ENCODE data around the gene ABCB1. TPM values are rescaled to one million over a fixed set of nuclear protein-coding genes. Genes with fewer than 3 reads are reported as not detected.

ABCB1 gene
- total and polyA plus RNA-seq, 2 of the 13 experiments (the other 11 are each of a cell fraction or from before 2014, with no cell fraction given) = 42.8 to 52.6 TPM

DNA sequence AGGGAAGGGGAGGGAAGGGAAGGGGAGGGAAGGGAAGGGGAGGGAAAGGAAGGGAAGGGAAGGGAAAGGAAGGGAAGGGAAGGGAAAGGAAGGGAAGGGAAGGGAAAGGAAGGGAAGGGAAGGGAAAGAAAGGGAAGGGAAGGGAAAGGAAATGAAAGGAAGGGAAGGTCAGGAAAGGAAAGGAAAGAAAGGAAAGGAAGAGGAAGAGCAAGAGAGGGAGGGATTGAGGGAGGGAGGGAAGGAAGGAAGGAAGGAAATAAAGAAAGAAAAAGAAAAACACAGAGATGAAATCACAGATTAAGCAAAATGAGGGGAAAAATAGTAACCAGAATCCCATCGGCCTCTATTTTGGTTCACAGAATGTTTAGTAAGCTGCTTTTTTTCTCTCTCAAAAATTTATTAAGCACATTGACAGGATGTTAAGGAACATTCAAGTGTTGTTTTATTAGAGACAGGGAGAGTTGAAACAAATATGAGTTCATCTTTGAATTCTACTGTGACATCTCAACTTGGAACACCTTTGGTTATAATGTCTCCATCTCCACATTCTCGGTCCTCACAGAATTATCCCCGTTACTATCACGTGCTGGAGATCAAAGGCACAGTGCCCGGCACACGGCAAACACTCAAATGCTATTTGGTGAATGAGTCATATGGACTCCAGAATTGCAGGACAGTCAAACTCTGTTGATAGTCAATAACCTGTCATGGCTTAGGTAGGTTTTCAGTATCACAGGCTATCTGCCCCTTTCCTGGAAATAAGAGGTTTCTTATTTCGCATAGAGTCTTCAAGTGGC lies 52.4 kb downstream of the ABCB1 start (continued):
- TF ChIP-seq, protein P1, sequence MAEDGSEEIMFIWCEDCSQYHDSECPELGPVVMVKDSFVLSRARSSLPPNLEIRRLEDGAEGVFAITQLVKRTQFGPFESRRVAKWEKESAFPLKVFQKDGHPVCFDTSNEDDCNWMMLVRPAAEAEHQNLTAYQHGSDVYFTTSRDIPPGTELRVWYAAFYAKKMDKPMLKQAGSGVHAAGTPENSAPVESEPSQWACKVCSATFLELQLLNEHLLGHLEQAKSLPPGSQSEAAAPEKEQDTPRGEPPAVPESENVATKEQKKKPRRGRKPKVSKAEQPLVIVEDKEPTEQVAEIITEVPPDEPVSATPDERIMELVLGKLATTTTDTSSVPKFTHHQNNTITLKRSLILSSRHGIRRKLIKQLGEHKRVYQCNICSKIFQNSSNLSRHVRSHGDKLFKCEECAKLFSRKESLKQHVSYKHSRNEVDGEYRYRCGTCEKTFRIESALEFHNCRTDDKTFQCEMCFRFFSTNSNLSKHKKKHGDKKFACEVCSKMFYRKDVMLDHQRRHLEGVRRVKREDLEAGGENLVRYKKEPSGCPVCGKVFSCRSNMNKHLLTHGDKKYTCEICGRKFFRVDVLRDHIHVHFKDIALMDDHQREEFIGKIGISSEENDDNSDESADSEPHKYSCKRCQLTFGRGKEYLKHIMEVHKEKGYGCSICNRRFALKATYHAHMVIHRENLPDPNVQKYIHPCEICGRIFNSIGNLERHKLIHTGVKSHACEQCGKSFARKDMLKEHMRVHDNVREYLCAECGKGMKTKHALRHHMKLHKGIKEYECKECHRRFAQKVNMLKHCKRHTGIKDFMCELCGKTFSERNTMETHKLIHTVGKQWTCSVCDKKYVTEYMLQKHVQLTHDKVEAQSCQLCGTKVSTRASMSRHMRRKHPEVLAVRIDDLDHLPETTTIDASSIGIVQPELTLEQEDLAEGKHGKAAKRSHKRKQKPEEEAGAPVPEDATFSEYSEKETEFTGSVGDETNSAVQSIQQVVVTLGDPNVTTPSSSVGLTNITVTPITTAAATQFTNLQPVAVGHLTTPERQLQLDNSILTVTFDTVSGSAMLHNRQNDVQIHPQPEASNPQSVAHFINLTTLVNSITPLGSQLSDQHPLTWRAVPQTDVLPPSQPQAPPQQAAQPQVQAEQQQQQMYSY (CRISPR knock-in tag; IDR thresholded peaks at IDR 0.05) = no peak
- peak; percentile 82; the same call in 1 of the 2 replicates for TF ChIP-seq RCOR2 (CRISPR knock-in tag; IDR thresholded peaks at IDR 0.05)
- TF ChIP-seq STAG1 (CRISPR knock-in tag; IDR thresholded peaks at IDR 0.05) = peak; percentile 12; the same call in 1 of the 2 replicates
- TF ChIP-seq, protein P2, sequence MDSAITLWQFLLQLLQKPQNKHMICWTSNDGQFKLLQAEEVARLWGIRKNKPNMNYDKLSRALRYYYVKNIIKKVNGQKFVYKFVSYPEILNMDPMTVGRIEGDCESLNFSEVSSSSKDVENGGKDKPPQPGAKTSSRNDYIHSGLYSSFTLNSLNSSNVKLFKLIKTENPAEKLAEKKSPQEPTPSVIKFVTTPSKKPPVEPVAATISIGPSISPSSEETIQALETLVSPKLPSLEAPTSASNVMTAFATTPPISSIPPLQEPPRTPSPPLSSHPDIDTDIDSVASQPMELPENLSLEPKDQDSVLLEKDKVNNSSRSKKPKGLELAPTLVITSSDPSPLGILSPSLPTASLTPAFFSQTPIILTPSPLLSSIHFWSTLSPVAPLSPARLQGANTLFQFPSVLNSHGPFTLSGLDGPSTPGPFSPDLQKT (CRISPR knock-in tag; IDR thresholded peaks at IDR 0.05; ENCODE audit: borderline replicate concordance) = no peak

DNA sequence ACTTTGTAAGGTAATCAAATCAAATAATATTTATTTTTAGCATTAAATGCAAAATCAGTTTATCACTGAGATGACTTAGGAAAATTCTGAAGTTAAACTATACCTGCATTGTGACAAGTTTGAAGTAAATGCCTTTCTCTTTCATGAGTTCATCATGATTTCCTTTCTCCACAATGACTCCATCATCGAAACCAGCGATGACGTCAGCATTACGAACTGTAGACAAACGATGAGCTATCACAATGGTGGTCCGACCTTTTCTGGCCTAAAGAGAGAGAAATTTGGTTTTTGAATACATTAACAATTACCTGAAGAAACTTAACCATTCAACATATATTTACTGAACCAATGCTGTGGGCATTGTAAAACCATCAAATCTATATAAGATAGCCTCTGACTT lies 54.9 kb downstream of the ABCB1 start:
- Histone ChIP-seq H3K9me3 (ENCODE audit: low read length) (no peaks in the 10 kb centered on the region), H4K20me1 (ENCODE audit: insufficient read depth, low read length) (no peaks in the 10 kb centered on the region), H3K27ac (ENCODE audit: extremely low read length, insufficient read depth, low read length) (no peak overlapping the region), H3K79me2 (ENCODE audit: insufficient read depth, low read length) (no peaks in the 10 kb centered on the region), H3K9ac (ENCODE audit: insufficient read depth, low read depth, low read length) (no peak overlapping the region), H3K36me3 (replicated peaks in 1 of 2; ENCODE audit: control insufficient read depth in 1 of 2, insufficient read depth in 2 of 2, low read length in 2 of 2) (peaks cover 1 to 30% of the 10 kb centered on the region in 2 experiments; a peak in 4 of 5 replicates), H3K4me1 (ENCODE audit: insufficient read depth, low read length) (peaks cover 19% of the 10 kb centered on the region), H3K4me3 (replicated peaks in 1 of 3; ENCODE audit: insufficient read depth in 1 of 3, low read depth in 2 of 3, low read length in 3 of 3) (no peak overlapping the region), H3K27me3 (ENCODE audit: control insufficient read depth in 1 of 2, insufficient read depth in 2 of 2, low read length in 2 of 2) (no peaks in the 10 kb centered on the region), H2AFZ (ENCODE audit: low read length) (no peak overlapping the region), H3K4me2 (ENCODE audit: low read depth, low read length) (no peak overlapping the region)
- CTCF ChIA-PET (ENCODE audit: low intra/inter-chr PET ratio, low total read pairs) = no interaction called here
- in situ Hi-C loops (cut with HindIII; ENCODE audit: extremely low pct_ligation_motif_present, low pct_unique_long_range_greater_than_20kb) = no loop called here
- ATAC-seq = no peak
- BruUV-seq (replicated peaks) = no TSS peak
- POLR2A ChIA-PET = no interaction called here
- DNase-seq (ENCODE audit: low spot score) = no peak
- FAIRE-seq = no peak
- TF ChIP-seq KLF12 (CRISPR knock-in tag; IDR thresholded peaks at IDR 0.05; ENCODE audit: borderline replicate concordance) (no peak), MAFK (conservative IDR thresholded peaks at IDR 0.05 in 1 of 2, IDR thresholded peaks at IDR 0.05 in 1 of 2; ENCODE audit: low read length in 2 of 2) (peak; percentile 8 to 28; a peak in 2 of 4 replicates), MAFF (IDR thresholded peaks at IDR 0.05; ENCODE audit: low read depth, low read length) (0 out of 2 replicates have a peak, but pooled peaks have one; percentile 2)
- intact Hi-C loops (cut with micrococcal nuclease; ENCODE audit: unreplicated experiment) = no loop called here
- WGBS (ENCODE audit: low lambda C conversion rate) = 96% methylated on average over 6 of the region's 6 CpGs
